OCI-LY7 (cell line): ENCODE data around the gene OR2M5. TPM values are rescaled to one million over a fixed set of nuclear protein-coding genes. Genes with fewer than 3 reads are reported as not detected.

ENCODE experiments used
- BruUV-seq: library from RNA; stranded (reverse); fragments of 400-500 nt; replicated peaks from 2 replicates; lab custom pipeline; 2021; lab: Mats Ljungman, UMichigan
- CTCF ChIA-PET: fragments of 300-600 bp; sonication (Branson Sonifier 250); formaldehyde crosslinking; loops from one replicate; lab custom pipeline; 2022; ENCODE audit warnings: antibody characterized with exemption; ENCODE audit not compliant: unreplicated experiment; lab: Charles Lee
- POLR2A ChIA-PET: fragments of 300-600 bp; sonication (Branson Sonifier 250); formaldehyde crosslinking; loops from one replicate; lab custom pipeline; 2022; ENCODE audit warnings: antibody characterized with exemption; lab: Charles Lee
- DNase-seq: peaks from one replicate; pipeline ENCODE4 v3.0.0-alpha.2; 2015; ENCODE audit warnings: low spot score
- H2AFZ ChIP-seq: fragments of 200-600 bp; sonication (generic), shearing (Covaris generic); 2 replicates; pipeline ENCODE4 v1.6.1; 2014; ENCODE audit warnings: mild to moderate bottlenecking, antibody characterized with exemption, low read length, moderate library complexity
- H3K27ac ChIP-seq: fragments of 200-600 bp; sonication (generic); 2 replicates; pipeline ENCODE4 v1.5.1; 2014; ENCODE audit warnings: mixed run types, low read depth, mild to moderate bottlenecking, moderate library complexity, low read length, inconsistent platforms; ENCODE audit not compliant: poor library complexity, severe bottlenecking
- H3K36me3 ChIP-seq: fragments of 200-600 bp; sonication (generic); 2 replicates; pipeline ENCODE4 v1.6.1; 2014; ENCODE audit warnings: mild to moderate bottlenecking, antibody characterized with exemption, low read length, moderate library complexity, mixed read lengths; ENCODE audit not compliant: insufficient read depth
- H3K4me1 ChIP-seq: fragments of 200-600 bp; sonication (generic); 2 replicates; pipeline ENCODE4 v1.5.1; 2014; ENCODE audit warnings: mild to moderate bottlenecking, low read length; ENCODE audit not compliant: insufficient read depth, poor library complexity, severe bottlenecking
- H3K4me2 ChIP-seq: fragments of 200-600 bp; sonication (generic); 2 replicates; pipeline ENCODE4 v1.6.1; 2014; ENCODE audit warnings: mild to moderate bottlenecking, low read length
- H3K4me3 ChIP-seq: fragments of 200-600 bp; sonication (generic); 2 replicates; pipeline ENCODE4 v1.5.1; 2014; ENCODE audit warnings: mild to moderate bottlenecking, low read depth, low read length; ENCODE audit not compliant: poor library complexity, severe bottlenecking
- H3K79me2 ChIP-seq: fragments of 200-600 bp; sonication (generic); 2 replicates; pipeline ENCODE4 v1.6.1; 2016; ENCODE audit warnings: low read depth, mild to moderate bottlenecking, low read length, moderate library complexity, mixed read lengths; ENCODE audit not compliant: insufficient read depth
- H3K9me2 ChIP-seq: fragments of 200-600 bp; sonication (generic); 2 replicates; pipeline ENCODE4 v1.6.1; 2016; ENCODE audit warnings: mild to moderate bottlenecking, low read length, mixed read lengths; ENCODE audit not compliant: insufficient read depth
- H3K9me3 ChIP-seq: fragments of 200-600 bp; sonication (generic); 2 replicates; pipeline ENCODE4 v1.6.1; 2014; ENCODE audit warnings: mild to moderate bottlenecking, mixed run types, low read length, mixed read lengths
- H4K20me1 ChIP-seq: fragments of 200-600 bp; sonication (generic); 2 replicates; pipeline ENCODE4 v1.6.1; 2014; ENCODE audit warnings: mild to moderate bottlenecking, antibody characterized with exemption, low read length, moderate library complexity, mixed read lengths; ENCODE audit not compliant: insufficient read depth
- EZH2phosphoT487 ChIP-seq: fragments of 200-600 bp; sonication (generic); IDR thresholded peaks from 2 replicates; pipeline ENCODE4 v1.6.1; 2018; ENCODE audit warnings: low read depth, borderline replicate concordance, mild to moderate bottlenecking, mixed run types, antibody characterized with exemption, low read length, moderate library complexity, mixed read lengths
- intact Hi-C: fragments of 100-400 bp; cut with micrococcal nuclease; formaldehyde crosslinking; loops from one replicate; pipeline ENCODE4 v1.10.0; 2022; ENCODE audit not compliant: unreplicated experiment
- total RNA-seq, 2 experiments: library from RNA; depleted of rRNA in 1 of 2; stranded (reverse); fragments of >200 nt in 1 of 2; shearing (Covaris generic) in 1 of 2; gene quantifications; 2 replicates each; pipeline ENCODE4 v1.2.3, GENCODE V29; 2014 to 2022
- TF ChIP-seq, protein P1 (sequence below): fragments of 200-600 bp; sonication (generic); conservative IDR thresholded peaks from 2 replicates; pipeline ENCODE4 v1.5.1; 2014; ENCODE audit warnings: mild to moderate bottlenecking, antibody characterized with exemption, low read length, moderate library complexity, mixed read lengths

Gene OR2M5
- total RNA-seq, 2 experiments from 2014 or later: not detected

DNA sequence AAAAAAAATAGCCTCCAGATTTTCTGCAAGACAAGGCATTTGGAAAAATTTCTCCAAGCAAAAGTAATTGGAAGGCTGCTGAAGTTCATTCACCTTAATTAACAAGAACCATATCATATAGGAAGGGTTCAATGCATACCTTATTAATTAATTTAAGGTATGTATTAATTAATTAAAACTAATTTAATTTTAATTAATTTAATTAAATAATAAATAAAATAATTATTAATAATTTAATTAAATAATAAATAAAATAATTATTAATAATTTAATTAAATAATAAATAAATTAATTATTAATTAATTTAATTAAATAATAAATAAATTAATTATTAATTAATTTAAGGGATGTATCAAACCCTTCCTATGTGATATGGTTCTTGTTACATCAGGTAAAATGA lies 42.1 kb upstream of the OR2M5 start:
- TF ChIP-seq, protein P1, sequence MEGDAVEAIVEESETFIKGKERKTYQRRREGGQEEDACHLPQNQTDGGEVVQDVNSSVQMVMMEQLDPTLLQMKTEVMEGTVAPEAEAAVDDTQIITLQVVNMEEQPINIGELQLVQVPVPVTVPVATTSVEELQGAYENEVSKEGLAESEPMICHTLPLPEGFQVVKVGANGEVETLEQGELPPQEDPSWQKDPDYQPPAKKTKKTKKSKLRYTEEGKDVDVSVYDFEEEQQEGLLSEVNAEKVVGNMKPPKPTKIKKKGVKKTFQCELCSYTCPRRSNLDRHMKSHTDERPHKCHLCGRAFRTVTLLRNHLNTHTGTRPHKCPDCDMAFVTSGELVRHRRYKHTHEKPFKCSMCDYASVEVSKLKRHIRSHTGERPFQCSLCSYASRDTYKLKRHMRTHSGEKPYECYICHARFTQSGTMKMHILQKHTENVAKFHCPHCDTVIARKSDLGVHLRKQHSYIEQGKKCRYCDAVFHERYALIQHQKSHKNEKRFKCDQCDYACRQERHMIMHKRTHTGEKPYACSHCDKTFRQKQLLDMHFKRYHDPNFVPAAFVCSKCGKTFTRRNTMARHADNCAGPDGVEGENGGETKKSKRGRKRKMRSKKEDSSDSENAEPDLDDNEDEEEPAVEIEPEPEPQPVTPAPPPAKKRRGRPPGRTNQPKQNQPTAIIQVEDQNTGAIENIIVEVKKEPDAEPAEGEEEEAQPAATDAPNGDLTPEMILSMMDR: no peak
- TF ChIP-seq EZH2phosphoT487: no peak
- CTCF ChIA-PET: no interaction called here

DNA sequence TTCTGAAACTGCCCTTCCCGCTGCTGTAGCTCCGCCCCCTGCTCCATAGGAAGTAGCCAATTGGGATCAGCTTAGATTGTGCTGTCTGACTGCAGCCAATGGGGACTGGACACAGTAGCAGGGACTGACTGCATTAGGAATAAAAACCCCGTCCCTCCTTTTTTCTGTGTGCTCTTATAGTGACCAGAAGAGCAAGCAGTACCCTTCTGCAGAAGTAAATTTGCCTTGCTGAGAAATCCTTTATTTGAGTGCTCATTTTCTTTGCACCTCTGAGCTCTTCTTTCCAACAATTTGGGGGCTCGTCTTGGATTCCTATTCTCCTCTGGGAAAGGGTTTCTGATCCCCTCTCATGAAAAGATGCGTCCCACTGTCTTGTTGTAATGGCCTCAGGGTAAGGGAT lies 33.8 kb upstream of the OR2M5 start:
- ChIA-PET POLR2A (interaction anchor here (0.8 kb wide), 1 partner anchor 68 kb away, joined by 4 read pairs; no protein-coding TSS in a partner anchor), CTCF (no interaction called here)
- H3K4me2 ChIP-seq: no peak overlapping the region
- intact Hi-C loops: no loop called here
- H3K4me1 ChIP-seq: no peaks in the 10 kb centered on the region
- no peak for DNase-seq
- H3K79me2 ChIP-seq: no peaks in the 10 kb centered on the region
- TF ChIP-seq, protein P1: no peak
- no peak for TF ChIP-seq EZH2phosphoT487
- no peak overlapping the region for H2AFZ ChIP-seq
- 0 out of 2 replicates have a peak, but pooled peaks cover 5% of the 10 kb centered on the region for H3K9me3 ChIP-seq
- no peaks in the 10 kb centered on the region for H3K36me3 ChIP-seq
- H3K4me3 ChIP-seq: no peak overlapping the region
- H3K9me2 ChIP-seq: no peaks in the 10 kb centered on the region
- H3K27ac ChIP-seq: no peak overlapping the region
- H4K20me1 ChIP-seq: no peaks in the 10 kb centered on the region
- BruUV-seq: no TSS peak

More for the DNA sequence above, 42.1 kb upstream of the OR2M5 start:
- no peak overlapping the region for H3K4me2 ChIP-seq
- POLR2A ChIA-PET: no interaction called here
- H4K20me1 ChIP-seq: no peaks in the 10 kb centered on the region
- H3K9me2 ChIP-seq: no peaks in the 10 kb centered on the region
- H3K9me3 ChIP-seq: no peaks in the 10 kb centered on the region
- intact Hi-C loops: no loop called here
- no peak overlapping the region for H3K4me3 ChIP-seq
- no peaks in the 10 kb centered on the region for H3K79me2 ChIP-seq
- H2AFZ ChIP-seq: no peak overlapping the region
- no peaks in the 10 kb centered on the region for H3K4me1 ChIP-seq
- no peaks in the 10 kb centered on the region for H3K36me3 ChIP-seq
- H3K27ac ChIP-seq: no peak overlapping the region
- DNase-seq: no peak
- no TSS peak for BruUV-seq

GRCh38 chr1:248114890-248115289 lies 30.1 kb upstream of the OR2M5 start:
- ChIA-PET CTCF (no interaction called here), POLR2A (interaction anchor here (0.7 kb wide), 1 partner anchor 9 kb away, joined by 3 read pairs; no protein-coding TSS in a partner anchor)
- Histone ChIP-seq H3K4me1 (no peaks in the 10 kb centered on the region), H3K79me2 (no peaks in the 10 kb centered on the region), H3K4me3 (no peak overlapping the region), H4K20me1 (no peaks in the 10 kb centered on the region), H3K4me2 (no peak overlapping the region), H3K36me3 (no peaks in the 10 kb centered on the region), H3K27ac (no peak overlapping the region), H3K9me3 (0 out of 2 replicates have a peak, but pooled peaks cover 5% of the 10 kb centered on the region), H3K9me2 (no peaks in the 10 kb centered on the region), H2AFZ (no peak overlapping the region)
- no peak for TF ChIP-seq EZH2phosphoT487
- TF ChIP-seq, protein P1: no peak
- intact Hi-C loops: no loop called here
- no TSS peak for BruUV-seq
- DNase-seq: no peak
